ENCODE measurements around the gene LTBP4.

- TF ChIP-seq, protein P1, sequence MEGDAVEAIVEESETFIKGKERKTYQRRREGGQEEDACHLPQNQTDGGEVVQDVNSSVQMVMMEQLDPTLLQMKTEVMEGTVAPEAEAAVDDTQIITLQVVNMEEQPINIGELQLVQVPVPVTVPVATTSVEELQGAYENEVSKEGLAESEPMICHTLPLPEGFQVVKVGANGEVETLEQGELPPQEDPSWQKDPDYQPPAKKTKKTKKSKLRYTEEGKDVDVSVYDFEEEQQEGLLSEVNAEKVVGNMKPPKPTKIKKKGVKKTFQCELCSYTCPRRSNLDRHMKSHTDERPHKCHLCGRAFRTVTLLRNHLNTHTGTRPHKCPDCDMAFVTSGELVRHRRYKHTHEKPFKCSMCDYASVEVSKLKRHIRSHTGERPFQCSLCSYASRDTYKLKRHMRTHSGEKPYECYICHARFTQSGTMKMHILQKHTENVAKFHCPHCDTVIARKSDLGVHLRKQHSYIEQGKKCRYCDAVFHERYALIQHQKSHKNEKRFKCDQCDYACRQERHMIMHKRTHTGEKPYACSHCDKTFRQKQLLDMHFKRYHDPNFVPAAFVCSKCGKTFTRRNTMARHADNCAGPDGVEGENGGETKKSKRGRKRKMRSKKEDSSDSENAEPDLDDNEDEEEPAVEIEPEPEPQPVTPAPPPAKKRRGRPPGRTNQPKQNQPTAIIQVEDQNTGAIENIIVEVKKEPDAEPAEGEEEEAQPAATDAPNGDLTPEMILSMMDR (IDR thresholded peaks at IDR 0.05), result no peak
- no peak for TF ChIP-seq POLR2A (IDR thresholded peaks at IDR 0.05)
Observed at GRCh38 chr19:40567040-40567749, 34.0 kb upstream of the LTBP4 start.
